Activated CD4-positive, alpha-beta T cell treated with anti-CD3 and anti-CD28 coated beads, Interleukin-2, Interleukin-6, amounts not matched to agents 100 ng/mL and 50 ng/mL, durations not matched to agents 16 hours and 8 hours (primary cell): ENCODE measurements around the gene ADAM12.
"Not testable (repeated sequence)": the region's sequence is repeated elsewhere in the genome, so short reads cannot be mapped to it uniquely, and the experiment has no call there.

Experiments
- DNase-seq: peaks from one replicate; pipeline ENCODE4 v3.0.0-alpha.2; 2020

The ADAM12 gene

DNA sequence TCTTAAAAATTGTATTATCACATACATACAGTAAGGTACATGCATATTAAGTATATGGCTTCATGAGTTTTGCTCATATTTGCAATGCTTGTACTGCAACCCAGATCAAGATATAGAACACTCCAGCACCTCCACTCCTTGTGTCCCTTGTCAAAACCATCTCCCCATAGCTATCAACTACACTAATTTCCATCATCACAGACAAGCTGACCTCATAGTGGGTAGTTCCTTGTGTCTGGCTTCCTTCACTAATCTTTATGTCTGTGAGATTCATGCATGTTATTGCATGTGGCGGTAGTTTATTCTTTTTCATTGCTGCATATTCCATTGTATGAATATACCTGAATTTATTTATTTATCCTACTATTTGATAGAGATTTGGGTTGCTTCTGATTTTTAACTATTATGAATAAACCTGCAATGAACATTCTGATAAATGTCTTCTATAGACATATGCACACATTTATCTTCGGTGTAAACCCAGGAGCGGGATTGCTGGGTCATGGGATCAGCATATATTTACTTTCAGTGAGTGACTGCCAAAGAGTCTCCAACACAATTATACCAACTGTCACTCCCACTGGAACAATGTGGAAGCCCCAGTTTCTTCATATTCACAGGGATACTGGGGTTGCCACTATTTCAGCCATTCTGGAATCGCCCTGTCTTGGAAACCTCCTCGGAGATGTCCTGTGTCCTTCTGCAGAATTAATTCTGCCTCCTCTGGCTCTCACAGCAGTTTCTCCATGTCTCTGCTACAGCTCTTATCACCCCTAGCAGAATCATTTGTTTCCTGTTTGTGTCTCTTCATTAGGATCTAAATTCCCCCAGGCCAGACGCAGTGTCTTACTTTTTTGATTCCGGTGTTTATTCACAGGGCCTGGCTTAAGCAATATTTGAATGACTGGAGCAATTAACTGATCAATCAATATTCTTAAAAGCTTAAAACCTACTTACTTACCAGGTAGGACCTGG is 14.7 kb upstream of the ADAM12 start:
- DNase-seq: no peak

GRCh38 chr10:126400641-126401040 is 12.4 kb upstream of the ADAM12 start:
- no peak for DNase-seq

- DNase-seq: no peak
Measured at GRCh38 chr10:126398924-126399323, 10.6 kb upstream of the ADAM12 start.

GRCh38 chr10:126398383-126398743 is 10.1 kb upstream of the ADAM12 start:
- DNase-seq: no peak

GRCh38 chr10:126397640-126398382 is 9.5 kb upstream of the ADAM12 start:
- DNase-seq: no peak

DNA sequence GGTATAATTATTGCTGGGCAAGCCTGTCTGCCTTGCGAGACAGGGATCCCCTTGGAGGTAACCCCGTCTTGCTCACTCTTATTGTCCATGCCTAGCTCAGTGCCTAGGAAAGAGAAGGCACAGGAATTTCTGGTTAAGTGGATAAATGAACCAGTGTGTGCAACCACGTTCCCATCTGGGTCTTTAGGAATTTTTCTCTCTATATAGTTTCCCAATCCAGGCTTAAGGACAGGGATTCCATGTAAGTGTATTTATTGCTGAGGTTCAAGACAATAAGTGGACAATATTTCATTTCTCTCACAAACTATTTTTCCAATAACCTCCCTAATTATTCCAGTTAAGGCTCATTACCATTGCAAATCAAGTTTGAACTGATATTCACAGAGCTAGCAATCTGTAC is 8.9 kb upstream of the ADAM12 start:
- no peak for DNase-seq

GRCh38 chr10:126394948-126395347 is 6.7 kb upstream of the ADAM12 start:
- no peak for DNase-seq

DNA sequence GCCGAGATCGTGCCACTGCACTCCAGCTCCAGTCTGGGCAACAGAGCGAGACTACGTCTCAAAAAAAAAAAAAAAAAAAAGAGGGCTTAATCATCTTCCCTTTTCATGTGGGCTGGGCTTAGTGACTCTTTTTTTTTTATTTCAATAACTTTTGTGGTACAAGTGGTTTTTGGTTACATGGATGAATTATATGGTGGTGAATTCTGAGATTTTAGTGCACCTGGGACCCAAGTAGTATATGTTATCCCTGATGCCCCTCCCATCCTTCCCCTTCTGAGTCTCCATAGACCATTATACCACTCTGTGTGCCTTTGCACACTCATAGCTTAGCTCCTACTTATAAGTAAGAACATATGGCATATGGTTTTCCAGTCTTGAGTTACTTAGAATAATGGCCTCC is 4.8 kb upstream of the ADAM12 start:
- no peak for DNase-seq

DNA sequence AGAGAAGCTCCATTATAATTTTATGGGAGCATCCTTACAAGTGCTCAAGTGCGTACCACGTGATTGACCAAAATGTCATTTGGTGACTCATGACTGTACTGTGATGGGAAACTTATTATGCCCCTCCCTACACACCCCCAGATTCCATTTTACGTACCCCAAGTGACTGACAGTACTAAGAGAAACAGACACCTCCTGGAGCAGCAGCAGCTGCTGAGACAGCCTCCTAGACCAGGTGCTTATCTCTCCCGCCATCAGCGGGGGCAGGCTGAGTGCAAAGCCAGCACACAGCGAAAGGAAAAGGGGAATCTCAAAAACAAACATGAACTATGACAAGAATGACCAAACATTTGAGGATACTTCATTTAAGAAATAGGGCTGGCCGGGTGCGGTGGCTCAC is 4.2 kb upstream of the ADAM12 start:
- no peak for DNase-seq

DNA sequence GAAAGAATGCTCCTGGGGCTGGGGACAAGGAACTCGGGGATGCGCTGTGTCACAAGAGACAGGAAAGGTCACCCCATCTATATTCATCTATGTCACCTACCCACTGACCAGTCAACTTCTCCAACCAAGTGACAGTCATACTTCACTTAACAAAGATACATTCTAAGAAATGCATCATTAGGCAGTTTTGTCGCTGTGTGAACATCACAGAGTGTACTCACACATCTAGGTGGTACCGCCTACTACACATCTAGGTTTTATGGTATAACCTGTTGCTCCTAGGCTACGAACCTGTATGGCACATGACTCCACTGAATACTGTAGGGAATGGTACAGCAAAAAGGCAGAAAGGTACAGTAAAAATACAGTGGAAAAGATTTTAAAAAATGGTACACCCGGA is 3.8 kb upstream of the ADAM12 start:
- no peak for DNase-seq

- DNase-seq: no peak
Measured at GRCh38 chr10:126391192-126391885, 3.1 kb upstream of the ADAM12 start.

GRCh38 chr10:126390324-126390723 is 2.0 kb upstream of the ADAM12 start:
- no peak for DNase-seq

DNA sequence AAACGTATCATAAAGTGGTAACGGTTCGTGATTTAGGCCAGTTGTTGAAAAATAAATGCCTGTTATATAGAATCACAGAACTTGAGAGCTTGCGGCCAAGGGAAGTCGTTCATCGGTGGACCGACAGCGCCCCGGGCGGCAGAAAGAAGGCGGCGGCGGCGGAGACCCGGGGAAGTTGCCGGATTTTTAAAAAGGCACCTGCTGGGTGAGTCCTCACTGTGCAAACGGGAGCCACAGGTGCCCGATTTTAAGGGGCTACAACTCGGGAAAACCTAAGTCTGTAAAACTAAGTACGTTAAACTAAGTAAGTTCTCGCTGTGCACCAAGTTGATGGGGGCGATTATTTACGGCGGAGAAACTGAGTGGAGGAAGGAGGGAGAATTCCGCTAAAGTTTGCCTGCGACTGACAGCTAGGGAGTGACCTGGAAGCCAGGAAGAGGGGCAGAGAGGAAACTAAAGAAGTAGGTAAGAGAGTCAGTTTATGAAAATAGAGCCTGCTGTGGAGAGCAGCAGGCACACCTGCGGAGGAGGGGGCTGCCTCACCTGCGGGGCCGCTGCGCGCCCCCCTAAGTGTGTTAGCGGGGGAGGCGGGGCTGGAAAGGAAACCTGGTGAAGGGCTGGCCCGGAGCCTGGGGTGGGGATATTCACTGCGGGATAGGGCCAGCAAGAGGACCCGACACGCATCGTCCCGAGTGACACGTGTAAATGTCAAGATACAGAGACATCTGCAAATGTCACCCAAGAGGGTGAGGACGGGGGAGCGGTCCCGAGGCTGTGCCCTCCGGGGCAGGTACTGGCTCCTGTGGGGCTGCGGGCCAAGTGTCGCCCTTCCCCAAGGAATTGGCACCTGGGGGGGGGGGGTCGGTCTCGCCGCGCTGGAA is 996 bp downstream of the ADAM12 start:
- DNase-seq: peak; percentile 47

DNA sequence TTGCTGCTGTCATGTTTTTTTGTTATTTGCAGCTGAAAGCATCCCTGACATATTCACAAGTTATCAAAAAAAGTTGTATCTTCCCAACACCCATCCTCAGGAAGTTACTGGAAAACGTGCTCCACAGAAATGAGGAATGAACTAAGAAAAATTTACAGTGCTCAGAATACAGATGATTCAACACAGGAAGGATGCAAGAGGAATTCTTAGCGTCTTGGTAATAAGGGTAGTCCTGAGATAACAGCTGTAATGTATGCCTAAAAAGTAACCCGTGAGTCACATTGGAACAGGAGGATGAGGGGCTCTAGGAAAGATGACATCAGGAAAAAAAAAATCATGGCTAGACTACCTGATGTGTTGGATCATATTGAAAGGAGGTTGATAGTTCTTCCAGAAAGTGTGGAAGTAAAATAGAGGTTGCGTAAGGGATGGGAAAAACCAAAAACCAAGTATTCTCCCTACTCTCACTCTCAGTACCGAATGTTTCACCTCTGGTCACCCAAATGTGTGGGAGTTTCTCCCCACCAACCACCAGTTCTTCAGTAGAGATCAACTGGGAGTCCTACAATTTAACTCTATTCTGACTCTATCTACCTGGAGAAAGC is 3.9 kb downstream of the ADAM12 start:
- no peak for DNase-seq

DNA sequence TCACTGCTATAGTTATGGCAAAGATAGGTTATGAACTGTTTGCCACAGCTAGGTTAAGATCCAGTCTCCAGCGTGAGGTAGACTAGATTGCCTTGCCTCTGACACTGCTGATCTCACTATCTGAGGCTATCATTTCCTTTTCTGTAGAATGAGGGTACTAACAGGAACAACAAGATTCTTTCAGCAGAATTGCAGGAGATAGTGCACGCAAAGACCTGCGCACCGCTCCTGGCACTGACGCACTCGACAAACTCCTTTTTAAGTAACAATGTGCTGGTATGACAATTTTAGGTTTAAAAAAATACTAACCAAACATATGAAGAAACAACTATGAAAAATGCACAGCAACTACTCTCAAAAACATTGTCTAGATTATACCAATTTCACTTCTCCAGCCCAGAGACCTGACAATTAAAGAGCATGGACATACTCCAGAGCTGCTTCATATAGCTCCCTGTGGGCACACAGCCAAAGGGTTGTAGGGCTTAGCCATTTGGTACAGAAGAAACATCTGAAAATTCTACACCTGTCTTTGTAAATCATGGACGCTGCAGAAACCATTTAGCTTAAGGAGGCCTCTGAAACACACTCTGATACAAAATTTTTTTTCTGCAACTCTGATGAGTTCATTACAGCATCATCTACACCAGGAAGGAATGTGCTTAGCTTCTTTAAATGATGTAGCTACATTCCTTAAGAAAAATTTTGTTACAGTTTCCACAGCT is 7.8 kb downstream of the ADAM12 start:
- DNase-seq: no peak

- DNase-seq: not testable (repeated sequence)
Measured at GRCh38 chr10:126379166-126379565, 9.1 kb downstream of the ADAM12 start.

- no peak for DNase-seq
Measured at GRCh38 chr10:126376956-126377355, 11.3 kb downstream of the ADAM12 start.

DNA sequence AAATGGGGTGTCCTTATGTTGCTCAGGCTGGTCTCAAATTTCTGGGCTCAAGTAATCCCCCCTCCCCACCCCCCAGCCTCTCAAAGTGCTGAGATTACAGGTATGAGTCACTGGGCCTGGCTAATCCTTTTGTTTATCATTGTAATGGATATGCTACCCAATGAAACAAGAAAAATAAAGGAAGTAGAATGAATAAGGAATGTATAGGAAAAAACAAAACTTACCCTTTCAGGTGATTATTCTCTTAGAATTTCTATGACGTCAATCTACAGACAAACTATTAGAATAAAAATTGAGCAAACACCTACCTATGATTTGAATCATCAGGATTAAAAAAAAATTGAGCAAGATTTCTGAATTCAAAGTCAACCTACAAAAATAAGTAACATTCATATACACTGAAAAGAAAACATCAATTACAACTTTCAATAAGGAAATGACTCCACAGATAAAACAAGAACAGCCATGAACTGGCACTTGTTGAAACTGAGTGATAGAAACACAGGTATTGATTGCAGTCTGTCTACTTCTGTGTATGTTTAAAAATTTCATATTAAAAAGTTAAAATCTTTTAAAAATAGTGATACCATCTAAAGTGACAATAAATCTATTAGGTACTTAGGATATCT is 12.2 kb downstream of the ADAM12 start:
- no peak for DNase-seq

DNA sequence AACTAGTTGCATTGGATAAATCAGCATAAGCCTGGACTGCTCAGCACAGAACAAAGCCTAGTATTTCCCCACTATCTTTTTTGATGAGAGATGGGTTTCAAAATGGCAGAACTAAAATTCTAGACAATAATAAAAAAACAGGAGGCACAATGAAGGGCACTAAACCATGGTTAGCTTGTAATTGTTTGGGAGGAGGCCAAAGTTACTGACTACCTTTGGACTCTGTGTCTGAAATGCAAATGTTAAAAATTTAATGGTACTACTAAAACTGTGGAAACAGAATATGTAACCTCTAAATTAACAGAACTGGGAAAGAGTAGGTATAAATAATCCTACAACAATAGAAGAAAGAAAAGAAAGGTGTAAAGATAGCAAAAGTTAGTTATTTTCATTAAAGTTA is 13.0 kb downstream of the ADAM12 start:
- no peak for DNase-seq

- DNase-seq: no peak
Measured at GRCh38 chr10:126374435-126374834, 13.8 kb downstream of the ADAM12 start.

DNA sequence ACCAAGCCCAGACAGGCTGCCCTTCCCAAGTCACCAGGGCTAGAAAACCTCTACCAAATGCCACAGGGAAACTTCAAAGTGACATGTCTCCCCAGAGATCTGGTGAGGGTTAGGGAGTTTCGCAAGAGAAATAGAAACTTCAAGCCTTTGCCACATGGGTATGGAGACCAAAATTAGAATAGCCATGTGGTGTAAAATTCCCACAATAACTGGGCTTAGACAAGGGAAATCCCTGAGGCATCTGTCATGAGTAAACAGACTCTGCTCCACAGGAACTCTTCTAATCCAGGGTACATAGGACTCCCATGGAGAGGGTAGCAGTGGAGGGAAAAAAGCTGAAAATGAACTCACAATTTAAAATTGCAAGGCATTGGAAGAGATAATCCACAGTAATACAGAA is 14.3 kb downstream of the ADAM12 start:
- no peak for DNase-seq
